NCI-H748 treated with DMSO at 0.1 percent for 48 hours (cell line): ENCODE results near the gene JAKMIP2.
A peak's percentile ranks its signal among the peaks of the same experiment; 100 is the strongest.
"Not testable (repeated sequence)": the region's sequence is repeated elsewhere in the genome, so short reads cannot be mapped to it uniquely, and the experiment has no call there.

Experiments
- DNase-seq: peaks from one replicate; lab custom pipeline; 2025; lab: John Stamatoyannopoulos, UW

Gene JAKMIP2

GRCh38 chr5:147645197-147645596, 137.3 kb downstream of the JAKMIP2 start:
- no peak for DNase-seq

GRCh38 chr5:147644460-147644859, 138.1 kb downstream of the JAKMIP2 start:
- no peak for DNase-seq

- no peak for DNase-seq
Observed at GRCh38 chr5:147643142-147643541, 139.4 kb downstream of the JAKMIP2 start.

- no peak for DNase-seq
Observed at GRCh38 chr5:147642666-147643065, 139.9 kb downstream of the JAKMIP2 start.

GRCh38 chr5:147639321-147639720, 143.2 kb downstream of the JAKMIP2 start:
- no peak for DNase-seq

GRCh38 chr5:147636729-147636984, 145.9 kb downstream of the JAKMIP2 start:
- no peak for DNase-seq

- no peak for DNase-seq
Observed at GRCh38 chr5:147635882-147636728, 146.4 kb downstream of the JAKMIP2 start.

- DNase-seq = not testable (repeated sequence)
Observed at GRCh38 chr5:147635439-147635838, 147.1 kb downstream of the JAKMIP2 start.

GRCh38 chr5:147633173-147633572, 149.4 kb downstream of the JAKMIP2 start:
- DNase-seq = no peak

GRCh38 chr5:147631428-147632003, 151.0 kb downstream of the JAKMIP2 start:
- DNase-seq = no peak

- DNase-seq = no peak
Observed at GRCh38 chr5:147629196-147629595, 153.3 kb downstream of the JAKMIP2 start.

- DNase-seq = peak; percentile 83
Observed at GRCh38 chr5:147628058-147628895, 154.3 kb downstream of the JAKMIP2 start.

GRCh38 chr5:147626464-147626863, 156.1 kb downstream of the JAKMIP2 start:
- DNase-seq = no peak

- DNase-seq = no peak
Observed at GRCh38 chr5:147621016-147621415, 161.5 kb downstream of the JAKMIP2 start.

- no peak for DNase-seq
Observed at GRCh38 chr5:147619281-147619878, 163.1 kb downstream of the JAKMIP2 start.

- DNase-seq = no peak
Observed at GRCh38 chr5:147617711-147618350, 164.7 kb downstream of the JAKMIP2 start.

GRCh38 chr5:147617191-147617606, 165.3 kb downstream of the JAKMIP2 start:
- no peak for DNase-seq

- DNase-seq = no peak
Observed at GRCh38 chr5:147616421-147616820, 166.1 kb downstream of the JAKMIP2 start.

- DNase-seq = no peak
Observed at GRCh38 chr5:147613359-147613758, 169.2 kb downstream of the JAKMIP2 start.

- no peak for DNase-seq
Observed at GRCh38 chr5:147611483-147611882, 171.0 kb downstream of the JAKMIP2 start.

GRCh38 chr5:147610798-147611197, 171.7 kb downstream of the JAKMIP2 start:
- no peak for DNase-seq

- DNase-seq = no peak
Observed at GRCh38 chr5:147601652-147602051, 180.9 kb downstream of the JAKMIP2 start.
